ENCODE measurements around the gene IL23R. TPM values are rescaled to one million over a fixed set of nuclear protein-coding genes. Genes with fewer than 3 reads are reported as not detected.
"Not testable (repeated sequence)": the region's sequence is repeated elsewhere in the genome, so short reads cannot be mapped to it uniquely, and the experiment has no call there.

The IL23R gene
- total RNA-seq, 4 donors from 2014 or later: 0.19 to 0.32 TPM; not detected in 2

- DNase-seq (ENCODE audit: low spot score) (no peak), ATAC-seq (ENCODE audit: low FRiP score) (no peak)
- TF ChIP-seq CTCF (IDR thresholded peaks at IDR 0.05): no peak
Measured at GRCh38 chr1:67130673-67131072, 35.6 kb upstream of the IL23R start.

- ATAC-seq (ENCODE audit: low FRiP score): no peak
- DNase-seq (ENCODE audit: low spot score): no peak
- no peak for TF ChIP-seq CTCF (IDR thresholded peaks at IDR 0.05)
Measured at GRCh38 chr1:67133177-67133576, 33.1 kb upstream of the IL23R start.

- no peak for DNase-seq (ENCODE audit: low spot score)
- no peak for ATAC-seq (ENCODE audit: low FRiP score)
- TF ChIP-seq CTCF (IDR thresholded peaks at IDR 0.05): no peak
Measured at GRCh38 chr1:67134695-67135094, 31.6 kb upstream of the IL23R start, which contains the start of gene C1orf141. TSS of gene C1orf141 (minus strand) at chr1:67134970. CDS start at chr1:67127240, 7,730 bp downstream.

DNA sequence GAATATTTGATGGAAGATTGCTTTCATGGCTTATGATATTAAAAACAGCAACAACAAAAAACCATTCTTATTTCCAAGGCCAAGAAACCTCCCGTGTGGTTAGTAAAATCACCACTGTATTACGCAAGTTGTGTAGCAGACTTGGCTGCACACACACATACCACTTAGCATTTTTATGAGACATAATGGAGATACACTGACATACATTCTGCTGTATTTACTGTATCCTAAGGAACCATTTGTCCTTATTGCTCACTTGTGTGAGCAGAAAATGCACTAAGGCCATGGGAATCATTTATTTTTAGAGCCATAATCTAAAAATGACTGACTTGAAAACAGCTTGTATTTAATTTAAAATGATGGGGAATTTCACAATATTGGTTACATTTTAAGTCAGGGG is 30.9 kb upstream of the IL23R start:
- ATAC-seq (ENCODE audit: low FRiP score): peak; percentile 56
- no peak for DNase-seq (ENCODE audit: low spot score)
- TF ChIP-seq CTCF (IDR thresholded peaks at IDR 0.05): no peak

DNA sequence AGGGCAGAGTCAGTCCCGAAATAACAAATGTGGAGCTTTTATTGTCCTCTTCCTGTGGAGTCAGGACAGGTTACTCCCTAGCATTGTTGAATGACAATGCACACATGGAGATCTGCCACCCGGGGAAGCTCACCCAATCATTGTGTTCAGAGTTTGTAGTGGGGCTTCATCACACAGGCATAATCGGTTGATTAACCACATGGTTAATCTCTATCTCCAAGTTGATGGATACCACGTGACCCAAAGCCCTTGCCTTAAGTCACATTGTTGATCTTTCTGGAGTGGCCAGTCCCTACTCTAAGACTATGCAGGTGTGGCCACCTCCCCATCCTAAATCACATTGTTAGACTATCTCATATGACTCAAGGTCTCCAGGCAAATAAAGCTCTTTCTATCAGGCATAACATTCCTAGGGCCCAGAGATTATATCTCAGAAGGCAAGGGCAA is 28.9 kb upstream of the IL23R start:
- ATAC-seq (ENCODE audit: low FRiP score): no peak
- TF ChIP-seq CTCF (IDR thresholded peaks at IDR 0.05): no peak
- no peak for DNase-seq (ENCODE audit: low spot score)

DNA sequence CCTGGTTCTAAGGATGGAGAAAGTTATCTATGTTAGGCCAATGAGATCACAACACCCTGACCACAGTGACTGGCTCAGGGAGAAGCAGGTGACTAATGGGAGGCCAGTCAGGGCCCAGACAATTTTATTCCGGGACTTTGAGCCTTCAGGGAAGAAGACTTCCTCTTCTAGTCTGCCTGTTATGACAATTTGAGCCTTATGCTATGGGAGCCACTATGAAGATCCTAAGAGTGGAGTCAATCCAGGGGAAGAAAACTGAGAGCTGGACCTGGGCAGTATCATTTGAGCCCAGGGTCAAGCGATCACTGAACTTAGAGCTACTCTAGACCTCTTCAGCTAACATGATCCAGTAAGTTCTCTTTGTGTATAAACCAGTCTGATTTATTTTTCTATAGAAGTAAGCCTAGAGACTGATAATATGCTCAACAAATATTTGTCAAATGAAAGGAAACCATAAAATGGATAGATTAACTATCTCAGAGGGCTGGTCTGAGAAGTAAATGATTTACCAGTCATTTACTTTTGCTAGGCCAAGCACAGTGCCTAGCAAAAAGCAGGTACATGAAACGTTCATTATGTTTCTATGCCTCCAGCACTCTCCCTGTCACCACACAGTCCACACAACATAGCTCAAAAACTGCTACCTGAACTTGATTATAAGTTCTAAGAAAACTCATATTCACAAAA is 27.3 kb upstream of the IL23R start:
- no peak for TF ChIP-seq CTCF (IDR thresholded peaks at IDR 0.05)
- DNase-seq (ENCODE audit: low spot score) (no peak), ATAC-seq (ENCODE audit: low FRiP score) (no peak)

- TF ChIP-seq CTCF (IDR thresholded peaks at IDR 0.05): no peak
- ATAC-seq (ENCODE audit: low FRiP score) (no peak), DNase-seq (ENCODE audit: low spot score) (no peak)
Measured at GRCh38 chr1:67140460-67140859, 25.8 kb upstream of the IL23R start.

- not testable (repeated sequence) for DNase-seq (ENCODE audit: low spot score); ATAC-seq (ENCODE audit: low FRiP score)
Measured at GRCh38 chr1:67141832-67142231, 24.4 kb upstream of the IL23R start.

All from omental fat pad (tissue), 4 donors.